ENCODE data around the gene MFAP1.

DNA sequence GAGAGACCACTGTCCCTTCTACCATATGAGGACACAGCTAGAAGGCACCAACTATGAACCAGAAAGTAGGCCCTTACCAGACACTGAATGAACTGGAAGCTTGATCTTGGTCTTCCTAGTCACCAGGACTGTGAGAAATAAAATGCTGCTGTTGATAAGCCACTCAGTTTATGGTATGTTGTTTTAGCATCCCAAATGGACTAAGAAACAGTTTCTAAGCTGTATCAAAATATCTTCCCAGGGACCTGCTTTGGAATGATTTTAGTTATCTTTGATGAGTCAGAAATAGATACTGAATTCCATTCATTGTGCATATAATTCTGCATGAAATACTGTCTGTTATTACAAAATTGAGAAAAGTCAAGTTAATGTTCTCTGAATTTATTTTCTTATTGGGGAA lies 20.9 kb upstream of the MFAP1 start:
- no peak for TF ChIP-seq TAF1 (IDR thresholded peaks at IDR 0.05; ENCODE audit: low read depth)
- TF ChIP-seq EZH2 (IDR thresholded peaks at IDR 0.05; ENCODE audit: borderline replicate concordance, insufficient read depth, low read length, poor library complexity, severe bottlenecking), result no peak
- no peak for TF ChIP-seq SMC3 (conservative IDR thresholded peaks at IDR 0.05; ENCODE audit: poor library complexity)
- TF ChIP-seq, protein P1, sequence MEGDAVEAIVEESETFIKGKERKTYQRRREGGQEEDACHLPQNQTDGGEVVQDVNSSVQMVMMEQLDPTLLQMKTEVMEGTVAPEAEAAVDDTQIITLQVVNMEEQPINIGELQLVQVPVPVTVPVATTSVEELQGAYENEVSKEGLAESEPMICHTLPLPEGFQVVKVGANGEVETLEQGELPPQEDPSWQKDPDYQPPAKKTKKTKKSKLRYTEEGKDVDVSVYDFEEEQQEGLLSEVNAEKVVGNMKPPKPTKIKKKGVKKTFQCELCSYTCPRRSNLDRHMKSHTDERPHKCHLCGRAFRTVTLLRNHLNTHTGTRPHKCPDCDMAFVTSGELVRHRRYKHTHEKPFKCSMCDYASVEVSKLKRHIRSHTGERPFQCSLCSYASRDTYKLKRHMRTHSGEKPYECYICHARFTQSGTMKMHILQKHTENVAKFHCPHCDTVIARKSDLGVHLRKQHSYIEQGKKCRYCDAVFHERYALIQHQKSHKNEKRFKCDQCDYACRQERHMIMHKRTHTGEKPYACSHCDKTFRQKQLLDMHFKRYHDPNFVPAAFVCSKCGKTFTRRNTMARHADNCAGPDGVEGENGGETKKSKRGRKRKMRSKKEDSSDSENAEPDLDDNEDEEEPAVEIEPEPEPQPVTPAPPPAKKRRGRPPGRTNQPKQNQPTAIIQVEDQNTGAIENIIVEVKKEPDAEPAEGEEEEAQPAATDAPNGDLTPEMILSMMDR (IDR thresholded peaks at IDR 0.05; ENCODE audit: poor library complexity, severe bottlenecking), result no peak
- no peak for TF ChIP-seq EP300 (conservative IDR thresholded peaks at IDR 0.05; ENCODE audit: poor library complexity, severe bottlenecking)
- no peak for TF ChIP-seq RAD21 (conservative IDR thresholded peaks at IDR 0.05)
- no peak for TF ChIP-seq POLR2AphosphoS5 (IDR thresholded peaks at IDR 0.05)

All from neural cell (in vitro differentiated cells).